SK-N-MC (cell line): ENCODE data around the gene SHANK2.
"Not testable (repeated sequence)": the region's sequence is repeated elsewhere in the genome, so short reads cannot be mapped to it uniquely, and the experiment has no call there.

Source experiments
- DNase-seq: peaks from one replicate; pipeline ENCODE4 v3.0.0-alpha.2; 2011; ENCODE audit warnings: low read depth, low spot score
- H3K27ac ChIP-seq: fragments of 200-600 bp; sonication (generic); 2 replicates; pipeline ENCODE4 v1.5.1; 2016; ENCODE audit warnings: mixed run types
- H3K36me3 ChIP-seq: fragments of 200-600 bp; sonication (generic); 2 replicates; pipeline ENCODE4 v1.6.1; 2017; ENCODE audit warnings: antibody characterized with exemption, low read length, mixed read lengths; ENCODE audit not compliant: insufficient read depth
- H3K4me3 ChIP-seq: fragments of 200-600 bp; sonication (generic); 2 replicates; pipeline ENCODE4 v1.5.1; 2016
- H3K9ac ChIP-seq: fragments of 200-600 bp; sonication (generic); 2 replicates; pipeline ENCODE4 v1.8.0; 2017; ENCODE audit warnings: mixed run types, mixed read lengths; ENCODE audit not compliant: insufficient read length
- H3K9me3 ChIP-seq: fragments of 200-600 bp; sonication (generic); 2 replicates; pipeline ENCODE4 v1.6.1; 2017; ENCODE audit warnings: low read depth, mild to moderate bottlenecking, antibody characterized with exemption, low read length, moderate library complexity, mixed read lengths
- EZH2 ChIP-seq: fragments of 200-600 bp; sonication (generic); IDR thresholded peaks from one replicate; pipeline ENCODE4 v1.6.1; 2017; ENCODE audit warnings: antibody characterized with exemption
- FOXP2 ChIP-seq: optimal IDR thresholded peaks from 2 replicates; pipeline ENCODE3; 2011; ENCODE audit warnings: mild to moderate bottlenecking, moderate library complexity; ENCODE audit not compliant: insufficient read depth; ENCODE audit errors: extremely low read length, control extremely low read depth
- POLR2AphosphoS5 ChIP-seq: IDR thresholded peaks from 2 replicates; pipeline ENCODE4 v1.6.1; 2012; ENCODE audit warnings: mild to moderate bottlenecking, low read depth, low read length, borderline replicate concordance

The SHANK2 gene

DNA sequence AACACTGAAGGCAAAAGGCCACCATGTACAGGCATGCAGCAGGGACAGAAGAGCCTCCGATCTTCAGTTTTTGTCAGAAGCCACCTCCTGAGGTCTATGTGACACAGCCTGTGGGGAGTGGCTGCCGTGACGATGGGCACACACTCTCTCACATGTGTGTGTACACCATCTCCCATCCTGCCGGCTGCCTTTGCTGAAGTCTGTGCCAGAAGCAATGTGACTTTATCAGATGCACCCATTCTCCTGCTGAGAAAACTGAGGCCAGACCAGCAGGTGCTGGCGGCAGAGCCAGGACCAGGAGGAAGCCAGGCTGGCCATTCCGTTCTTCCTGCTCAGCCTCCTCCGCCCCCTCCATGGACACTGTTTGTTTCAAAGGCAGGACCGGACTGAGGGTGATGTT is 16.7 kb downstream of the SHANK2 start:
- DNase-seq = no peak
- no peak overlapping the region for H3K9ac ChIP-seq
- no peaks in the 10 kb centered on the region for H3K9me3 ChIP-seq
- H3K27ac ChIP-seq = no peak overlapping the region
- TF ChIP-seq POLR2AphosphoS5 (no peak), EZH2 (no peak)
- H3K4me3 ChIP-seq = no peak overlapping the region
- H3K36me3 ChIP-seq = no peaks in the 10 kb centered on the region

DNA sequence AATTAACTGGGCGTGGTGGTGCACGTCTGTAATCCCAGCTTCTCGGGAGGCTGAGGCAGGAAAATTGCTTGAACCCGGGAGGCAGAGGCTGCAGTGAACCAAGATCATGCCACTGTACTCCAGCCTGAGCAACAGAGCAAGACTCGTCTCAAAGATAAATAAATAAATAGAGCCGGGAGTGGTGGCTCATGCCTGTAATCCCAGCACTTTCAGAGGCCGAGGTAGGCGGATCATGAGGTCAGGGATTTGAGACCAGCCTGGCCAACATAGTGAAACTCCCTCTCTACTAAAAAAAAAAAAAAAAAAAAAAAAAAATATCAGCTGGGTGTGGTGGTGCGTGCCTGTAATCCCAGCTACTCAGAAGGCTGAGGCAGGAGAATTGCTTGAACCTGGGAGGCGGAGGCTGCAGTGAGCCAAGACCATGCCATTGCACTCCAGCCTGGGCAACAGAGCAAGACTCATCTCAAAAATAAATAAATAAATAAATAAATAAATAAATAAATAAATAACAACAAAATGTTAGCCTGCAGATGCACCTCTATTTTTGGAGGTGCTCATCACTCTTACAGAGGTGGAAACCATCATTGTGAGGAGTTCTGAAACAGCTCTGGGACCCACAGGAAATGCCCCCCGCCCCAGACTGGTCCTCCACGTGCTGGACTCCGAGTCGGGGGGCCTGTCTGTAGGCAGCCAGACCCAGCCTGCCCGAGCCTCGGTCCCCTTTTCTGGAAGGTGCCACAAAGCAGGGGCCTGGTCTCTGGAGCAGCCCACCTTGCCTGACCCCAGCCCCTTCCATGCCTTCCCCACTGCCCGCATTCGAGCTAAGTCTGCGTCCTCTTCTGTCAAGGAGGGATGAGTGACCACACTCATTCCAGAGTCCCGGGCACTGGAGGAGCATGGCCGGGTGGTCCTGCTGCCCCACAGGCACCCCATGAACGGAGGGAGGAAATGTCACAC is 18.2 kb downstream of the SHANK2 start:
- not testable (repeated sequence) for H3K36me3 ChIP-seq, DNase-seq, H3K4me3 ChIP-seq, H3K9ac ChIP-seq, H3K27ac ChIP-seq, H3K9me3 ChIP-seq

- no peak for DNase-seq
- Histone ChIP-seq H3K9ac (no peak overlapping the region), H3K9me3 (no peaks in the 10 kb centered on the region; the same call in 1 of the 2 replicates), H3K4me3 (no peak overlapping the region), H3K36me3 (no peaks in the 10 kb centered on the region), H3K27ac (no peak overlapping the region)
- TF ChIP-seq FOXP2 (no peak), EZH2 (no peak), POLR2AphosphoS5 (no peak)
Observed at GRCh38 chr11:71232364-71232763, 20.0 kb downstream of the SHANK2 start.

DNA sequence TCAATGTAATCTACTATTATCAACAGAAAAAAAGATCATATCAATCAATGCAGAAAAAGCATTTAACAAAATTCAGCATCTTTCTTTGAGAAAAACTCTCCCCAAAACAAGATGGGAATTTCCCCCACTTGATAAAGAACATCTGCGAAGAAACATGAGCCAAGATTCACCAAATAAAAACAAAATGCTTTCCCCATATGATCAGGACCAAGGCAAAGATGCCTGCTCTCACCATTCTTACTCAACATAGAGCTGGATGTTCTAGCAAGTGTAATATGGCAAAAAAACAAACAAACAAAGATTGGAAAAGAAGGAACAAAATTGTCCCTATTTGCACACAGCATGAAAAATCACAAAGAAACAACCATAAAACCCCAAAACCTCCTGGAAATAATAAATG is 23.4 kb downstream of the SHANK2 start:
- H3K4me3 ChIP-seq = no peak overlapping the region
- no peak for DNase-seq
- no peak overlapping the region for H3K9ac ChIP-seq
- no peaks in the 10 kb centered on the region for H3K36me3 ChIP-seq
- H3K27ac ChIP-seq = no peak overlapping the region
- no peaks in the 10 kb centered on the region; the same call in 1 of the 2 replicates for H3K9me3 ChIP-seq
- no peak for TF ChIP-seq EZH2

GRCh38 chr11:71227058-71227659 is 25.2 kb downstream of the SHANK2 start:
- Histone ChIP-seq H3K4me3 (no peak overlapping the region), H3K36me3 (no peaks in the 10 kb centered on the region), H3K9me3 (no peaks in the 10 kb centered on the region; the same call in 1 of the 2 replicates), H3K9ac (no peak overlapping the region), H3K27ac (no peak overlapping the region)
- no peak for DNase-seq
- TF ChIP-seq POLR2AphosphoS5 = no peak

DNA sequence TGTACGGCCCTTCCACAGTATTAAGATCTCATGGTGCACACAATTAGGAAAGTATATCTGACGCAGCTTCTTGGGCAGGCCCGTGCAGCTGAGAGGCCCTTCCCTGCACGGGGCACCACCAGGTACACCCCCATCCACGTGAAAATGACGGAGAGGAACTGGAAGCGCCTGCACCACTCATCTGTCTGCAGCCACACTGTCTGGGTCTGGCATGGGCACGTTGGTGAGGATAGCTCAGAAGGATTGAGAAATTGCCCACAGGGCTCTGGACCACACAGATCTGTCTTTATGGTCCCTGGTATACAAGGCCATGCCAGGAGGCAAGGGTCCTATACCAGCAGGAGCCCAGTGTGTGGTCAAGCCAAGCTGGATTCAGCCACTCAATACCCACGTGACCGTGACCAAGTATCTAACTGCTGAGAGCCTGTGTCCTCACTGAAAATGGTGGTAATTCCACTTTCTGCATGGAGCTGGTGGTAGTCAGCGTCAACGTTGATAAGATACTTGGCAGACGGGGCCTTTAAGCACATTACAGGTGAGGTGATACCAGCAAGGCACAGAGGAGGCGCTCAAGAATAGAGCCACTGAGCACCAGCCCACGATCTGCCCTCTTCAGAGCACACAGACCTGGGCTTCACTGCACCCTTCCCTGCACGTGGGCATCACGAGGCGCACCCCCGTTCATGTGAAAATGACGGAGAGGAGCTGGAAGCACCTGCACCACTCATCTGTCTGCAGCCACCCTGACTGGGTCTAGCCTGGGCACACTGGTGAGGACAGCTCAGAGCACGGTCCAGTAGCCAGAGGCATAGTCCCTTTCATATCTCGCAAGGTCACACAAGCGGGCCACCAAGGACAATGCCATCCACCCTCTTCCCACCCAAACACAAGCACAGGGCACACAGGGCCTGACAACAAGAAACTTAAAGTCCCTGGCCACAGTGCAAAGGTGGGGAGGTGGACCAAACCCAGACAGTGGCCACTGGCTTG is 28.4 kb downstream of the SHANK2 start:
- H3K9ac ChIP-seq = no peak overlapping the region
- no peak overlapping the region for H3K27ac ChIP-seq
- DNase-seq = no peak
- H3K9me3 ChIP-seq = no peaks in the 10 kb centered on the region; the same call in 1 of the 2 replicates
- no peak for TF ChIP-seq POLR2AphosphoS5
- TF ChIP-seq EZH2 = no peak
- TF ChIP-seq FOXP2 = no peak
- no peaks in the 10 kb centered on the region for H3K36me3 ChIP-seq
- no peak overlapping the region for H3K4me3 ChIP-seq

DNA sequence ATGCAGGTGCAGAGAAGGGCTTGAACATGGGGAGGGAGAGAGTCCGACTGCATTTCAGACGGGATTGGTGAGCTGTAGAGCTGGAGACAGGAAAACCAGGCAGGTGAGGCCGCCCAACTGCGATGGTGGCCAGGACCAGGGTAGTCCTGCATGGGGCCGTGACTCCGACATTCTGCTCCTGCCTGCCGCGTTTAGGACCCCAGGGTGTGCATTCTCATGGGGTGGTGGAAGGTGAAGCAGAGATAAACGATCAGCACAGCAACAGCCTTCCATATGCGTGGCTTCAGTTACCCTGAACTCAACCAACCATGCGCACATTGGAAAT is 29.3 kb downstream of the SHANK2 start:
- DNase-seq = no peak
- TF ChIP-seq FOXP2 (no peak), POLR2AphosphoS5 (no peak), EZH2 (no peak)
- Histone ChIP-seq H3K9me3 (no peaks in the 10 kb centered on the region; the same call in 1 of the 2 replicates), H3K9ac (no peak overlapping the region), H3K36me3 (no peaks in the 10 kb centered on the region), H3K4me3 (no peak overlapping the region), H3K27ac (no peak overlapping the region)

- no peak for DNase-seq
- no peak overlapping the region for H3K4me3 ChIP-seq
- TF ChIP-seq FOXP2 (no peak), EZH2 (no peak), POLR2AphosphoS5 (no peak)
Observed at GRCh38 chr11:71222318-71223080, 29.9 kb downstream of the SHANK2 start.

More at GRCh38 chr11:71222318-71223080, 29.9 kb downstream of the SHANK2 start:
- no peaks in the 10 kb centered on the region for H3K36me3 ChIP-seq
- no peak overlapping the region for H3K9ac ChIP-seq
- H3K27ac ChIP-seq = no peak overlapping the region
- H3K9me3 ChIP-seq = no peaks in the 10 kb centered on the region; the same call in 1 of the 2 replicates
